Skeletal muscle tissue (tissue), 4 donors: Measurements from ENCODE around the gene NPEPPS. TPM values are rescaled to one million over a fixed set of nuclear protein-coding genes. Genes with fewer than 3 reads are reported as not detected.

Experiments
- H3K27ac ChIP-seq: one replicate; pipeline ENCODE4 v1.7.0; 2013; ENCODE audit warnings: mild to moderate bottlenecking, low read depth, low read length, inconsistent platforms
- H3K27me3 ChIP-seq, 3 donors: one replicate each; pipeline ENCODE4 v1.7.0; 2013; ENCODE audit warnings: low read length in 3 of 3; ENCODE audit not compliant: control insufficient read depth in 3 of 3, insufficient read depth in 3 of 3
- H3K36me3 ChIP-seq, 3 donors: one replicate each; pipeline ENCODE4 v1.7.0; 2013; ENCODE audit warnings: low read length in 3 of 3; ENCODE audit not compliant: control insufficient read depth in 3 of 3, insufficient read depth in 3 of 3
- H3K4me1 ChIP-seq, 3 donors: one replicate each; pipeline ENCODE4 v1.7.0; 2013; ENCODE audit warnings: low read length in 3 of 3, mild to moderate bottlenecking in 3 of 3; ENCODE audit not compliant: control insufficient read depth in 3 of 3, insufficient read depth in 3 of 3
- H3K4me3 ChIP-seq, 3 donors: one replicate each; pipeline ENCODE4 v1.7.0; 2013; ENCODE audit warnings: low read length in 3 of 3
- H3K9ac ChIP-seq, 3 donors: one replicate each; pipeline ENCODE4 v1.7.0; 2013; ENCODE audit warnings: low read length in 3 of 3, mild to moderate bottlenecking in 3 of 3, moderate library complexity in 2 of 3, low read depth in 1 of 3
- H3K9me3 ChIP-seq, 3 donors: one replicate each; pipeline ENCODE4 v1.7.0; 2013; ENCODE audit warnings: low read length in 3 of 3; ENCODE audit not compliant: control insufficient read depth in 3 of 3
- total RNA-seq: library from RNA; depleted of rRNA; stranded (reverse); fragments of >200 nt; gene quantifications from one replicate; pipeline ENCODE4 v1.2.3, GENCODE V29; 2014
- donor health status: Osteomylitis.

Gene NPEPPS
- total RNA-seq, 1 donor from 2014 or later: 169 TPM

DNA sequence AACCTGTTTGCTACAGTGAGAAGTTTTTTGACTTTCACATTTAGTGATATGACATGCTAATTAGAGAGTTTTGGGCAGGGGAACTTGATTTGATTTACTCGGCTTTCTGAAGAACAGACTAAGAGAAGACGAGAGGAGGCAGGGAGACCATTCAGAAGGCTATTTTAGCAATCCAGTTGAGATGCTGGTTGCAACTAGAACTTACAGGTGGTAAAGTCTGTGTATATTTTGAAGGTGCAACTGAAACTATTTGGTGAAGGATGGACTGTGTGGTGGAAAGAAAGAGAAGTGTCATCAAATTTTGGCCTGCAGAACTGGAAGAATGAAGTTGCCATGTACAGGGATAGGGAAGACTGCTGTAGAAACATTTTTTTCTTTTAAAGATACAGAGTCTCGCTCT lies 76.6 kb downstream of the NPEPPS start:
- no peak overlapping the region for H3K4me3 ChIP-seq
- peaks cover 13 to 35% (median 31%) of the 10 kb centered on the region in 3 donors for H3K36me3 ChIP-seq
- H3K9me3 ChIP-seq: no peaks in the 10 kb centered on the region
- no peak overlapping the region for H3K27ac ChIP-seq
- no peak overlapping the region for H3K9ac ChIP-seq
- H3K27me3 ChIP-seq: no peaks in the 10 kb centered on the region
- H3K4me1 ChIP-seq: peaks cover 0 to 6% (median 5%) of the 10 kb centered on the region in 3 donors

DNA sequence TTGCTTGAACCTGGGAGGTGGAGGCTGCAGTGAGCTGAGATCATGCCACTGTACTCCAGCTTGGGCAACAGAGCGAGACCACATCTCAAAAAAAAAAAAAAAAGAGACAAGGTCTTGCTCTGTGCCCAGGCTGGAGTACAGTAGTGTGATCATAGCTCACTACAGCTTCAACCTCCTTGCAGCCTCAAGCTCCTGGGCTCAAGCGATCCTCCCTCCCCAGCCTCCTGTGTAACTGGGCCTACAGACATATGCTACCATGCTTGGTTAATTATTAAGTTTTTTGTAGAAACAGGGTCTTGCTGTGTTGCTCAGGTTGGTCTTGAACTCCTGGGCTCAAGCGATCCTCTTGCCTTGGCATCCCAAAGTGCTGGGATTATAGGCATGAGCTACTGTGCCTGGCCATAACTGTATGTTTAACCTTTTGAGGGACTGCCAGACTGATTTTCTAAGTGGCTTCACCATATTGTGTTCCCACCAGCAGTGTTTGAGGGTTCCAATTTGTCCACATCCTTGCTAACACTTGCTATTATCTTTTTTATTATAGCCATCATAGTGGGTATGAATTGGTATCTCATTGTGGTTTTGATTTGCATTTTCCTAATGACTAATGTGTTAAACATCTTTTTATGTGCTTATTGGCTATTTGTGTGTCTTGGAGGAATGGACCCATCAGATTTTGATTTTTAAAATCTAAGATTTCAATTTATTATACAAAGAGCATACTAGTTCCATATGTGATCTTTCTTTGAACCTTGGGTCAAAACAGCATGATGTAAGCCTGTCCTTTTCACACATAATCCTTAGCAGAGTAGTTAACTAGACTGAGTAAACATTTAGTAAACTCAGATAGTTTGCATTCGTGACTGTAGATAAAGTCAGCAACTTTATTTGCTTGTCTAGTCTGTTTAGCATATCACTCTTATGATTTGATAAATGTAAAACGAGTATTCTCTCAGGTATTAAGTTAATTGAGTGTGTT lies 80.8 kb downstream of the NPEPPS start:
- peaks cover 15 to 39% (median 37%) of the 10 kb centered on the region in 3 donors for H3K36me3 ChIP-seq
- H3K27ac ChIP-seq: no peak overlapping the region

DNA sequence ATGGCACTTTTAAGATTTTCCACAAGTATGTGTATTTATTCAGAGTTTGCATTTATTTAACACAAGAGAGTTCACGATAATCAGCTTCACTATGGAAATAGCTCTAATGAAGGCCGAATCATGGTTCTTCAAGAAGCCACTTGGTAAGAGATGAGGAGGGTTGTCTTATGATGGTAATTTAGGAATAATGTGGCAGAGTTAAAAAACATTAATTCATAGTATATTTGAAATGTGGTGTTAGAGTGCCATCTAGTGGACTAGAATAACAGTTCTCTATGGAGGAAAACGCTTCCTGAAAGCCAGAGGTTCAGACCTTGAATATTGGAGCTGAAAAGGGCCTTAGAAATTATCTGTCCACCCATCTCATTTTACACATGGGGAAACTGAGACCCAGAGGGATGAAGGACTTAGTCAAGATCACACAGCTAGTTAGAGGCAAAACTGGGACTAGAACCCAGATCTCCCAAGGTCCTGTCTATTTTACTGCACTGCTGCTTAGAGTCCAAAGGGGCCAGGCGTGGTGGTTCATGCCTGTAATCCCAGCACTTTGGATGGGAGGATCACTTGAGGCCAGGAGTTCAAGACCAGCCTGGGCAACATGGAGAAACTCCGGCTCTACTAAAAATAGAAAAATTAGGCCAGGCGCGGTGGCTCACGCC lies 85.0 kb downstream of the NPEPPS start:
- no peaks in the 10 kb centered on the region for H3K27me3 ChIP-seq
- no peaks in the 10 kb centered on the region for H3K9me3 ChIP-seq
- no peak overlapping the region for H3K27ac ChIP-seq
- H3K4me3 ChIP-seq: no peak overlapping the region
- H3K4me1 ChIP-seq: peaks cover 4 to 11% (median 4%) of the 10 kb centered on the region in 3 donors
- H3K36me3 ChIP-seq: peaks cover 16 to 49% (median 40%) of the 10 kb centered on the region in 3 donors
- H3K9ac ChIP-seq: no peak overlapping the region

More for the DNA sequence above, 80.8 kb downstream of the NPEPPS start:
- Histone ChIP-seq H3K27me3 (no peaks in the 10 kb centered on the region), H3K4me3 (no peak overlapping the region), H3K4me1 (no peaks in the 10 kb centered on the region), H3K9ac (no peak overlapping the region), H3K9me3 (no peaks in the 10 kb centered on the region)

DNA sequence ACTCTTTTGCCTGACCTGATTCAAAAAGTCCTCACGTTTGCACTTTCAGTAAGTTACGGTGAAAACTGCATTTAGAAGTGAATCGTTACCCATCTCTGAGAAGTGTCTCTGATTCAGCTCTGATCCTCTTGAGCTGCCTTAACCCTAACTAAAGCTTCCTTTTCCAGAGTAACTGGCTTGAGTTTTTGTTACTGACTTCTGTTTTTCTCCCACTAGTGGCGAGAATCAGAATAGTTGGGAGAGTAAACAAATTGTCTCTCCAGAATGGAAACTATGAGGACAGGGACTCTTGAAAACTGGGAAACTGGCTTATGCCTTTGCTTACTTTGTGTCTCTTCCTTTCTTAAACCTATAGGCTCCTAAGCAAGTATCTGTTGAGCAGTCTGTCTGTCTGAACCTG lies 87.5 kb downstream of the NPEPPS start:
- peaks cover 14 to 25% (median 16%) of the 10 kb centered on the region in 3 donors for H3K4me1 ChIP-seq
- no peak overlapping the region for H3K9ac ChIP-seq
- H3K36me3 ChIP-seq: peaks cover 14 to 37% (median 35%) of the 10 kb centered on the region in 3 donors
- no peak overlapping the region for H3K27ac ChIP-seq
- no peak overlapping the region for H3K4me3 ChIP-seq
- no peaks in the 10 kb centered on the region for H3K9me3 ChIP-seq
- H3K27me3 ChIP-seq: no peaks in the 10 kb centered on the region

DNA sequence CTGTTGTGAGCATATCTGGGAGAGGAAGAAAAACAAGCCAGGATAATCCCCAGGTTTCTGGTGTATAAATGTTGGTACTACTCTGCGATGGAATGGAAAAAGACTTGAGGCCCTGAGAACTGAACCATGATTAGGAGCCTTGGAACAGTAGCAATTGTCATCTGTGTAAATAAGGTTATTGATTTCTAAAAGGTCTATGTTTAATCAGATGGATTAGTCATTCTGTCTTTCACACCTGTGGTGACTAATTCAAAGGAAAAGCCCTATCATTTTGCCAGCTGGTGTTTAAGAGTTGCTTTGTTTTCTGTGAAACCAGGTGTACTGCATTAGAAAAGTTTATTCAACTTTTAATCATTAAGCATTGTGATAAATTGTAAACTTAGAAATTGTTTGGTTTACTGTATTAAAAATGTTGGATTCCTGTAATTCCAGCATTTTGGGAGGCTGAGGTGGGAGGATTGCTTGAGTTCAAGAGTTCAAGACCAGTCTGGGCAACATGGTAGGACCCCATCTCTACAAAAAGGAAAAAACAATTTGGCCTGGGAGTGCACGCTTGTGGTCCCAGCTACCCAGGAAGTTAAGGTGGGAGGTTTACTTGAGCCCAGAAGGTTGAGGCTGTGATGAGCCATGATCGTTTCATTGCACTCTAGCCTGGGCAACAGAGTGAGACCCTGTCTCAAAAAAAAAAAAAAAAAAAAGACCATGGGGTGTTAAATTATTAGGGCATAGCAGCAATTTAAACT lies 89.8 kb downstream of the NPEPPS start:
- Histone ChIP-seq H3K9ac (peak overlapping the region in 2 of 3 donors; percentile 25 to 69), H3K9me3 (no peaks in the 10 kb centered on the region), H3K4me3 (no peak overlapping the region)

GRCh38 chr17:47621293-47622179 lies 90.6 kb downstream of the NPEPPS start:
- Histone ChIP-seq H3K27ac (peak overlapping the region; percentile 49), H3K9me3 (no peaks in the 10 kb centered on the region), H3K9ac (peak overlapping the region in 2 of 3 donors; percentile 25 to 69), H3K36me3 (peaks cover 12 to 35% (median 34%) of the 10 kb centered on the region in 3 donors), H3K4me1 (peaks cover 14 to 25% (median 16%) of the 10 kb centered on the region in 3 donors), H3K27me3 (no peaks in the 10 kb centered on the region), H3K4me3 (peak overlapping the region in 1 of 3 donors; percentile 30)

More for the DNA sequence above, 89.8 kb downstream of the NPEPPS start:
- Histone ChIP-seq H3K27ac (peak overlapping the region; percentile 49), H3K36me3 (peaks cover 12 to 36% (median 35%) of the 10 kb centered on the region in 3 donors), H3K27me3 (no peaks in the 10 kb centered on the region), H3K4me1 (peaks cover 14 to 25% (median 16%) of the 10 kb centered on the region in 3 donors)

DNA sequence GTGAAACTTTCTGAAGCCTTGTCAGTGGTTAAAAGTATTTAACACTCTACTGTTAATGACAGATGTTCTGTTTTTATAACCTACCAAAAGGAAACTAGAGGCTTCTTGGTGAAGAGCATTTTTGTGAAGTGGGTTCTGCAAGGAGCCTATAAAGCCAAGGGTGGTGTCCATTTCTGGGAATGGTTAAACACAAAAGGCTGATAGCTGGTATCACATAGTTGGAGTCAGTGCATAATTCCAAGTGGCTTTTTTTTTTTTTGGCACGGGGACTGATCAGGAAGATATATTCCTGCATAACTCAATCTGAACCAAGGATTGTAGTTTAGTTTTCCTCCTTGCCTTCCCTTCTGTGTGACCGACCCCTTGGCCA lies 91.3 kb downstream of the NPEPPS start:
- no peak overlapping the region for H3K9ac ChIP-seq
- H3K4me3 ChIP-seq: no peak overlapping the region
- peaks cover 12 to 35% (median 32%) of the 10 kb centered on the region in 3 donors for H3K36me3 ChIP-seq
- peak overlapping the region; percentile 27 for H3K27ac ChIP-seq
- peaks cover 14 to 25% (median 16%) of the 10 kb centered on the region in 3 donors for H3K4me1 ChIP-seq
- H3K27me3 ChIP-seq: no peaks in the 10 kb centered on the region
- H3K9me3 ChIP-seq: no peaks in the 10 kb centered on the region

DNA sequence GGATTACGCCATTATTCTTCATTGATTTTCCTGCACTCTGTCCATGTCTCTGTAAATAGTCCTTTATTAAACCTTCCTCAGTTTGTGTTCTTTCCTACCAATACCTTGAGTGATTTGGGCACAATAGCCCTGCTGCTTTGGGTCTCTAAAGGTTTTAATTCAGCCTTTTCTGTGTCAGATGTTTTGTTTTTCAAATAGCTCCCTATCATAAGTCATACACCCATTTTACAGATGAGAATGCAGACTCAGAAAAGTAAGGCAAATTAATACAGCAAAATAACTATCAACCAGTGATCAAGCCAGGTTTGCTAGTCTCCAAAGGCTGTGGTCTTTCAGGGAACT lies 93.8 kb downstream of the NPEPPS start:
- no peak overlapping the region for H3K9ac ChIP-seq
- no peak overlapping the region for H3K27ac ChIP-seq
- H3K27me3 ChIP-seq: no peaks in the 10 kb centered on the region
- H3K4me3 ChIP-seq: no peak overlapping the region
- peaks cover 3 to 19% (median 17%) of the 10 kb centered on the region in 3 donors for H3K36me3 ChIP-seq
- no peaks in the 10 kb centered on the region for H3K9me3 ChIP-seq
- H3K4me1 ChIP-seq: peaks cover 14 to 21% (median 16%) of the 10 kb centered on the region in 3 donors

GRCh38 chr17:47628014-47628566 lies 97.2 kb downstream of the NPEPPS start:
- Histone ChIP-seq H3K4me3 (no peak overlapping the region), H3K27ac (no peak overlapping the region)

More at GRCh38 chr17:47628014-47628566, 97.2 kb downstream of the NPEPPS start:
- no peaks in the 10 kb centered on the region for H3K9me3 ChIP-seq
- no peaks in the 10 kb centered on the region for H3K4me1 ChIP-seq
- H3K9ac ChIP-seq: no peak overlapping the region
- peaks cover 3 to 13% (median 12%) of the 10 kb centered on the region in 3 donors for H3K36me3 ChIP-seq
- no peaks in the 10 kb centered on the region for H3K27me3 ChIP-seq
